Endothelial cell of umbilical vein (primary cell): ENCODE measurements around the gene LUC7L. TPM values are rescaled to one million over a fixed set of nuclear protein-coding genes. Genes with fewer than 3 reads are reported as not detected.

ENCODE experiments used
- BruUV-seq: library from RNA; stranded (reverse); fragments of 400-500 nt; replicated peaks from 2 replicates; lab custom pipeline; 2021; lab: Mats Ljungman, UMichigan
- CTCF ChIA-PET: fragments of 300-600, 350-600 bp; sonication (Branson Sonifier 250); formaldehyde crosslinking; loops from one replicate; lab custom pipeline; 2021; ENCODE audit warnings: antibody characterized with exemption, inconsistent platforms; lab: Charles Lee
- POLR2A ChIA-PET: fragments of 300-600, 350-600 bp; sonication (Branson Sonifier 250); formaldehyde crosslinking; loops from one replicate; lab custom pipeline; 2021; ENCODE audit warnings: antibody characterized with exemption, inconsistent platforms; lab: Charles Lee
- DNase-seq: peaks from one replicate; pipeline ENCODE4 v3.0.0-alpha.2; 2011; ENCODE audit warnings: low read depth, low spot score
- FAIRE-seq: peaks from 2 replicates; lab custom pipeline; 2011; peaks lifted over from hg19 to GRCh38; lab: Jason Lieb, UNC
- H2AFZ ChIP-seq: 2 replicates; pipeline ENCODE4 v1.6.0; 2012; ENCODE audit warnings: low read depth, low read length, control low read depth, inconsistent platforms
- H3K27ac ChIP-seq: 2 replicates; pipeline ENCODE4 v1.5.1; 2011; ENCODE audit warnings: low read depth, mild to moderate bottlenecking, control low read depth, low read length, moderate library complexity; ENCODE audit not compliant: insufficient read depth
- H3K27me3 ChIP-seq, 2 experiments: 2 replicates each; pipeline versions ENCODE4 v1.6.0 to v1.6.1; 2011; ENCODE audit warnings: low read length in 2 of 2, mixed read lengths in 1 of 2; ENCODE audit not compliant: control insufficient read depth in 2 of 2, insufficient read depth in 2 of 2
- H3K36me3 ChIP-seq, 2 experiments: 2 replicates in 1 of 2; 3 replicates in 1 of 2; pipeline ENCODE4 v1.5.1; 2011; ENCODE audit warnings: low read length in 2 of 2, mild to moderate bottlenecking in 1 of 2, moderate library complexity in 1 of 2; ENCODE audit not compliant: control insufficient read depth in 2 of 2, insufficient read depth in 2 of 2; ENCODE audit errors: extremely low read depth in 1 of 2
- H3K4me1 ChIP-seq: 3 replicates; pipeline ENCODE4 v1.5.1; 2011; ENCODE audit warnings: mild to moderate bottlenecking, low read length; ENCODE audit not compliant: control insufficient read depth, insufficient read depth; ENCODE audit errors: extremely low read depth
- H3K4me2 ChIP-seq: 2 replicates; pipeline ENCODE4 v1.6.1; 2011; ENCODE audit warnings: low read length, control low read depth, mixed read lengths; ENCODE audit not compliant: insufficient read depth
- H3K4me3 ChIP-seq, 3 experiments: fragments of 200-600 bp in 1 of 3; sonication (generic), shearing (Covaris generic) in 1 of 3; replicated peaks in 1 of 3; 2 replicates each; pipeline ENCODE4 v1.5.1; 2011 to 2016; ENCODE audit warnings: control low read depth in 3 of 3, low read length in 3 of 3, mild to moderate bottlenecking in 2 of 3, inconsistent platforms in 1 of 3, low read depth in 1 of 3, moderate library complexity in 1 of 3; ENCODE audit not compliant: insufficient read depth in 1 of 3
- H3K79me2 ChIP-seq: 2 replicates; pipeline ENCODE4 v1.6.0; 2012; ENCODE audit warnings: low read length, inconsistent platforms; ENCODE audit not compliant: control insufficient read depth, insufficient read depth
- H3K9ac ChIP-seq: replicated peaks from 2 replicates; pipeline ENCODE3; 2011; ENCODE audit warnings: low read length, control low read depth; ENCODE audit not compliant: insufficient read depth; ENCODE audit errors: extremely low read depth
- H3K9me1 ChIP-seq: replicated peaks from 3 replicates; pipeline ENCODE4 v1.6.0; 2011; ENCODE audit warnings: mild to moderate bottlenecking, low read length; ENCODE audit not compliant: control insufficient read depth, insufficient read depth; ENCODE audit errors: extremely low read depth
- H3K9me3 ChIP-seq: replicated peaks from 2 replicates; pipeline ENCODE4 v1.5.1; 2012; ENCODE audit warnings: low read length, inconsistent platforms; ENCODE audit not compliant: control insufficient read depth, insufficient read depth
- H4K20me1 ChIP-seq: replicated peaks from 2 replicates; pipeline ENCODE3; 2011; ENCODE audit warnings: mild to moderate bottlenecking, low read length; ENCODE audit not compliant: control insufficient read depth, insufficient read depth; ENCODE audit errors: extremely low read depth
- EZH2 ChIP-seq: IDR thresholded peaks from 2 replicates; pipeline ENCODE4 v1.6.1; 2012; ENCODE audit warnings: borderline replicate concordance, low read depth, mild to moderate bottlenecking, moderate library complexity, low read length, inconsistent platforms; ENCODE audit not compliant: severe bottlenecking
- FOS ChIP-seq: IDR thresholded peaks from 2 replicates; pipeline ENCODE4 v1.6.1; 2011; ENCODE audit warnings: mild to moderate bottlenecking, low read length, moderate library complexity, borderline replicate concordance; ENCODE audit not compliant: insufficient read depth
- GATA2 ChIP-seq: IDR thresholded peaks from 2 replicates; pipeline ENCODE4 v1.7.0; 2011; ENCODE audit warnings: low read depth, mild to moderate bottlenecking, moderate library complexity, mixed read lengths, low read length; ENCODE audit not compliant: insufficient read length, insufficient read depth
- JUN ChIP-seq: IDR thresholded peaks from 2 replicates; pipeline ENCODE4 v1.6.1; 2011; ENCODE audit warnings: borderline replicate concordance, low read depth; ENCODE audit not compliant: insufficient read length, insufficient read depth
- MYC ChIP-seq: IDR thresholded peaks from one replicate; pipeline ENCODE4 v1.6.1; 2011; ENCODE audit warnings: mild to moderate bottlenecking, low read depth, low read length
- POLR2A ChIP-seq: IDR thresholded peaks from 2 replicates; pipeline ENCODE4 v1.6.1; 2012; ENCODE audit warnings: low read depth, mild to moderate bottlenecking, control low read depth, low read length
- POLR2AphosphoS5 ChIP-seq: IDR thresholded peaks from 2 replicates; pipeline ENCODE4 v1.6.1; 2012; ENCODE audit warnings: low read depth, mild to moderate bottlenecking, control low read depth, low read length, moderate library complexity; ENCODE audit not compliant: insufficient read depth
- dilution Hi-C: fragments of 300-500 bp; cut with MboI; formaldehyde crosslinking; loops from one replicate; pipeline ENCODE4 v1.15.0; 2019; ENCODE audit warnings: low sequenced_read_pairs; ENCODE audit not compliant: extremely low pct_ligation_motif_present
- intact Hi-C: fragments of 100-400 bp; cut with micrococcal nuclease; formaldehyde crosslinking; loops from one replicate; pipeline ENCODE4 v1.10.0; 2022
- polyA plus RNA-seq, 4 experiments: library from polyadenylated mRNA; depleted of rRNA in 3 of 4; stranded (reverse) in 3 of 4; unstranded in 1 of 4; fragments of >200 nt; gene quantifications; 2 replicates each; pipeline versions ENCODE4 v1.2.1 to v1.2.3, GENCODE V29; 2011 to 2012; ENCODE audit warnings: missing spikeins in 1 of 4
- total RNA-seq: library from RNA; stranded (reverse); gene quantifications from 2 replicates; pipeline ENCODE4 v1.2.3, GENCODE V29; 2021
- TF ChIP-seq, protein P1 (sequence below): IDR thresholded peaks from 2 replicates; pipeline ENCODE4 v1.6.1; 2011; ENCODE audit not compliant: insufficient read depth, insufficient read length
- TF ChIP-seq, protein P2 (sequence below), 2 donors: IDR thresholded peaks; 1 replicate in 1 of 2; 2 replicates in 1 of 2; pipeline ENCODE4 v1.5.1; 2011; ENCODE audit warnings: low read length in 2 of 2, mild to moderate bottlenecking in 2 of 2, moderate library complexity in 2 of 2, control low read depth in 1 of 2, inconsistent platforms in 1 of 2, low read depth in 1 of 2; ENCODE audit not compliant: insufficient read depth in 1 of 2; ENCODE audit errors: extremely low read depth in 1 of 2

The LUC7L gene
- total and polyA plus RNA-seq, 2 donors (not counting 3 experiments of a cell fraction or from before 2014, with no cell fraction given), result 75.4 to 94.7 TPM

DNA sequence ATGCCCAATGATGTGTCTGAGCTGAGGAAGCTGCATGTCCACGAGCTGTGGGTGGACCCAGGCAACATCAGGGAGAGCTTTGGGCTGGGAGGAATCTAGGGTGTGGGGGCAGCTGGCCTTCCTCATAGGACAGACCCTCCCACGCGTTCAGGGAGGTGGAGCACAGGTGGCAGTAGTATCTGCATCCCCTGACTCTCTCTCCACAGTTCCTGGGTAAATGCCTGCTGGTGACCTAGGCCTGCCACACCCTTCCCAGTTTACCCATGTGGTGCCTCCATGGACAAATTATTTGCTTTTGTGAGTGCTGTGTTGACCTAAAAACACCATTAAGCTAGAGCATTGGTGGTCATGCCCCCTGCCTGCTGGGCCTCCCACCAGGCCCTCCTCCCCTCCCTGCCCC, 60.2 kb downstream of the LUC7L start:
- no peaks in the 10 kb centered on the region for H3K4me1 ChIP-seq
- H3K9ac ChIP-seq, result no peak overlapping the region
- H4K20me1 ChIP-seq, result no peaks in the 10 kb centered on the region
- no peaks in the 10 kb centered on the region for H3K79me2 ChIP-seq
- no peak overlapping the region for H3K4me2 ChIP-seq
- intact Hi-C loops, result no loop called here
- BruUV-seq, result no TSS peak
- no peaks in the 10 kb centered on the region for H3K9me3 ChIP-seq
- no peak overlapping the region for H3K4me3 ChIP-seq
- no peak for TF ChIP-seq POLR2A
- TF ChIP-seq MYC, result no peak
- no peak for TF ChIP-seq EZH2
- TF ChIP-seq GATA2, result no peak
- TF ChIP-seq FOS, result no peak
- TF ChIP-seq, protein P1, sequence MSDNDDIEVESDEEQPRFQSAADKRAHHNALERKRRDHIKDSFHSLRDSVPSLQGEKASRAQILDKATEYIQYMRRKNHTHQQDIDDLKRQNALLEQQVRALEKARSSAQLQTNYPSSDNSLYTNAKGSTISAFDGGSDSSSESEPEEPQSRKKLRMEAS, result no peak
- TF ChIP-seq, protein P2, sequence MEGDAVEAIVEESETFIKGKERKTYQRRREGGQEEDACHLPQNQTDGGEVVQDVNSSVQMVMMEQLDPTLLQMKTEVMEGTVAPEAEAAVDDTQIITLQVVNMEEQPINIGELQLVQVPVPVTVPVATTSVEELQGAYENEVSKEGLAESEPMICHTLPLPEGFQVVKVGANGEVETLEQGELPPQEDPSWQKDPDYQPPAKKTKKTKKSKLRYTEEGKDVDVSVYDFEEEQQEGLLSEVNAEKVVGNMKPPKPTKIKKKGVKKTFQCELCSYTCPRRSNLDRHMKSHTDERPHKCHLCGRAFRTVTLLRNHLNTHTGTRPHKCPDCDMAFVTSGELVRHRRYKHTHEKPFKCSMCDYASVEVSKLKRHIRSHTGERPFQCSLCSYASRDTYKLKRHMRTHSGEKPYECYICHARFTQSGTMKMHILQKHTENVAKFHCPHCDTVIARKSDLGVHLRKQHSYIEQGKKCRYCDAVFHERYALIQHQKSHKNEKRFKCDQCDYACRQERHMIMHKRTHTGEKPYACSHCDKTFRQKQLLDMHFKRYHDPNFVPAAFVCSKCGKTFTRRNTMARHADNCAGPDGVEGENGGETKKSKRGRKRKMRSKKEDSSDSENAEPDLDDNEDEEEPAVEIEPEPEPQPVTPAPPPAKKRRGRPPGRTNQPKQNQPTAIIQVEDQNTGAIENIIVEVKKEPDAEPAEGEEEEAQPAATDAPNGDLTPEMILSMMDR (IDR thresholded peaks at IDR 0.05; ENCODE audit: extremely low read depth in 1 of 2, insufficient read depth in 1 of 2, low read depth in 1 of 2, low read length in 2 of 2), result no peak
- TF ChIP-seq JUN, result no peak
- no peak for TF ChIP-seq POLR2AphosphoS5
- no peak overlapping the region for H2AFZ ChIP-seq
- dilution Hi-C loops, result no loop called here
- FAIRE-seq (no peak), DNase-seq (no peak)
- no peaks in the 10 kb centered on the region for H3K36me3 ChIP-seq
- no peak overlapping the region for H3K27ac ChIP-seq
- no peaks in the 10 kb centered on the region for H3K9me1 ChIP-seq
- ChIA-PET CTCF (interaction anchor here (0.8 to 1.6 kb wide), 2 partner anchors 62 to 233 kb away, joined by 3 to 7 read pairs; partner anchors contain the start of gene DECR2), POLR2A (no interaction called here)
- peaks cover 47 to 48% of the 10 kb centered on the region in 2 experiments for H3K27me3 ChIP-seq
